Endodermal cell (in vitro differentiated cells): ENCODE measurements around the gene CIB4. TPM values are rescaled to one million over a fixed set of nuclear protein-coding genes. Genes with fewer than 3 reads are reported as not detected.

ENCODE experiments used
- DNase-seq: peaks from one replicate; pipeline ENCODE4 v3.0.0-alpha.2; 2017
- H3K27ac ChIP-seq: 2 replicates; pipeline ENCODE4 v1.5.1; 2013; ENCODE audit warnings: mild to moderate bottlenecking, low read depth, low read length, moderate library complexity
- H3K27me3 ChIP-seq: 2 replicates; pipeline ENCODE4 v1.6.1; 2013; ENCODE audit warnings: mild to moderate bottlenecking, low read length, moderate library complexity; ENCODE audit not compliant: insufficient read depth, control insufficient read depth, poor library complexity, severe bottlenecking
- H3K36me3 ChIP-seq: 2 replicates; pipeline ENCODE4 v1.7.0; 2013; ENCODE audit warnings: mild to moderate bottlenecking, low read length, moderate library complexity; ENCODE audit not compliant: control insufficient read depth, insufficient read depth
- H3K4me1 ChIP-seq: one replicate; pipeline ENCODE4 v1.7.0; 2013; ENCODE audit warnings: low read length; ENCODE audit not compliant: control insufficient read depth, insufficient read depth
- H3K4me3 ChIP-seq: 2 replicates; pipeline ENCODE4 v1.5.1; 2013; ENCODE audit warnings: mild to moderate bottlenecking, low read length, moderate library complexity
- H3K9ac ChIP-seq: 2 replicates; pipeline ENCODE4 v1.6.1; 2013; ENCODE audit warnings: mild to moderate bottlenecking, low read length, moderate library complexity; ENCODE audit not compliant: poor library complexity, severe bottlenecking; ENCODE audit errors: extremely low read depth
- H3K9me3 ChIP-seq: 2 replicates; pipeline ENCODE4 v1.6.1; 2013; ENCODE audit warnings: mild to moderate bottlenecking, low read length, moderate library complexity; ENCODE audit not compliant: control insufficient read depth
- H3K27ac Mint-ChIP-seq: 2 replicates; pipeline ENCODE4 v1.8.0; 2020; ENCODE audit warnings: mixed read lengths
- H3K27me3 Mint-ChIP-seq: 2 replicates; pipeline ENCODE4 v1.8.0; 2021; ENCODE audit warnings: mild to moderate bottlenecking, mixed read lengths; ENCODE audit not compliant: insufficient read depth
- H3K36me3 Mint-ChIP-seq: 2 replicates; pipeline ENCODE4 v1.8.0; 2020; ENCODE audit warnings: low read depth, mixed read lengths
- H3K4me1 Mint-ChIP-seq: 2 replicates; pipeline ENCODE4 v1.8.0; 2020; ENCODE audit warnings: mixed read lengths
- H3K4me3 Mint-ChIP-seq: 2 replicates; pipeline ENCODE4 v1.8.0; 2020; ENCODE audit warnings: mild to moderate bottlenecking, moderate library complexity, mixed read lengths
- H3K9me3 Mint-ChIP-seq: 2 replicates; pipeline ENCODE4 v1.8.0; 2020; ENCODE audit warnings: mild to moderate bottlenecking, mixed read lengths
- CTCF ChIP-seq: fragments of 200-600 bp; sonication (generic); conservative IDR thresholded peaks from 2 replicates; pipeline ENCODE4 v1.5.0; 2021; ENCODE audit warnings: antibody characterized with exemption, mild to moderate bottlenecking
- WGBS, 2 experiments: methylation state at CpG; one replicate each; pipeline versions ENCODE4 v1.1.5 to v1.1.7; 2013; ENCODE audit warnings: missing lambda C conversion rate in 2 of 2, mixed read lengths in 1 of 2; ENCODE audit not compliant: insufficient coverage in 1 of 2, insufficient read length in 1 of 2; 5-methylcytosine and 5-hydroxymethylcytosine counted together
- total RNA-seq, 2 donors: library from RNA; stranded (reverse); fragmentation: NEBNext Ultra II Directional in 1 of 2; extraction: Animal tissue kit (Norgen Biotek cat#: 25700) in 1 of 2; gene quantifications; 2 replicates in 1 of 2; 3 replicates in 1 of 2; pipeline ENCODE4 v1.2.1, GENCODE V29; 2021

CIB4 gene
- total RNA-seq, 2 donors from 2014 or later: not detected

- no peak overlapping the region for H3K4me3 Mint-ChIP-seq
- H3K9me3 ChIP-seq: no peaks in the 10 kb centered on the region
- no peak overlapping the region for H3K9ac ChIP-seq
- H3K27ac Mint-ChIP-seq: no peak overlapping the region
- WGBS, 2 experiments: 76 to 77% methylated on average over 11 to 15 of the region's 15 CpGs
- no peak overlapping the region for H3K27ac ChIP-seq
- H3K4me1 Mint-ChIP-seq: peaks cover 4% of the 10 kb centered on the region
- H3K36me3 ChIP-seq: no peaks in the 10 kb centered on the region
- no peaks in the 10 kb centered on the region for H3K9me3 Mint-ChIP-seq
- H3K27me3 Mint-ChIP-seq: no peaks in the 10 kb centered on the region
- no peaks in the 10 kb centered on the region for H3K4me1 ChIP-seq
- no peak overlapping the region for H3K4me3 ChIP-seq
- no peaks in the 10 kb centered on the region for H3K27me3 ChIP-seq
- H3K36me3 Mint-ChIP-seq: no peaks in the 10 kb centered on the region
- TF ChIP-seq CTCF: no peak
- DNase-seq: peak; percentile 49
These were observed 98.3 kb downstream of the CIB4 start for GRCh38 chr2:26542676-26543505.

- Histone ChIP-seq H3K36me3 (no peaks in the 10 kb centered on the region), H3K4me3 (no peak overlapping the region), H3K27ac (no peak overlapping the region), H3K9ac (no peak overlapping the region), H3K9me3 (no peaks in the 10 kb centered on the region), H3K4me1 (peaks cover 2% of the 10 kb centered on the region), H3K27me3 (no peaks in the 10 kb centered on the region)
- Mint-ChIP-seq H3K9me3 (no peaks in the 10 kb centered on the region), H3K27me3 (no peaks in the 10 kb centered on the region), H3K4me1 (peaks cover 6% of the 10 kb centered on the region), H3K27ac (no peak overlapping the region), H3K4me3 (no peak overlapping the region), H3K36me3 (no peaks in the 10 kb centered on the region)
- 93 to 94% methylated on average over 5 of the region's 5 CpGs for WGBS, 2 experiments
- DNase-seq: peak; percentile 38
- no peak for TF ChIP-seq CTCF
These were observed 99.0 kb downstream of the CIB4 start for GRCh38 chr2:26542194-26542455.

- Mint-ChIP-seq H3K27me3 (no peaks in the 10 kb centered on the region), H3K36me3 (no peaks in the 10 kb centered on the region), H3K4me1 (peaks cover 11% of the 10 kb centered on the region), H3K27ac (no peak overlapping the region), H3K4me3 (no peak overlapping the region), H3K9me3 (no peaks in the 10 kb centered on the region)
- H3K4me1 ChIP-seq: peaks cover 7% of the 10 kb centered on the region
- H3K27me3 ChIP-seq: no peaks in the 10 kb centered on the region
- no peak for TF ChIP-seq CTCF
- H3K27ac ChIP-seq: no peak overlapping the region
- H3K9ac ChIP-seq: no peak overlapping the region
- 84 to 86% methylated on average over 6 of the region's 6 CpGs for WGBS, 2 experiments
- no peak overlapping the region for H3K4me3 ChIP-seq
- no peaks in the 10 kb centered on the region for H3K36me3 ChIP-seq
- DNase-seq: peak; percentile 6
- H3K9me3 ChIP-seq: no peaks in the 10 kb centered on the region
These were observed 99.6 kb downstream of the CIB4 start for GRCh38 chr2:26541401-26542193.
